ENCODE measurements around the gene HMCN2. TPM values are rescaled to one million over a fixed set of nuclear protein-coding genes. Genes with fewer than 3 reads are reported as not detected.

Gene HMCN2
- total RNA-seq, 1 donor from 2014 or later: not detected

DNA sequence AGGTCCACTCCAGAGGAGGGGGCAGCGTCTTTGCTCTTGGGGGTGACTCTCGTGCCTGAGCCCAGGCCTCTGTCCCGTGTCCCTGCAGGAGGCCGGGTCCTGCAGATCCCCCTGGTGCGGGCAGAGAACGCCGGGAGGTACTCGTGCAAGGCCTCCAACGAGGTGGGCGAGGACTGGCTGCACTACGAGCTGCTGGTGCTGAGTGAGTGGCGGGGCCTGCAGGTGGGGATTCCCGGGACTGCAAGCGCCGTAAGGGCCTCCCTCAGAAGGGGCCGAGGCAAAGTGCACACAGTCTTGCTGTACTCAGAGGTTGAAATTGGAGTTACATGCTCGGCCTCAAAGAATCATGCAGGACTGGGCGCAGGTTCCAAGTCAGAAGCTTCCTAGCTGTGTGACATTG is 116.5 kb downstream of the HMCN2 start:
- ChIA-PET POLR2A (no interaction called here), CTCF (no interaction called here)
- ATAC-seq (ENCODE audit: low read depth) (no peak), DNase-seq (no peak)
- no peaks in the 10 kb centered on the region for H3K9me3 Mint-ChIP-seq
- TF ChIP-seq CTCF (IDR thresholded peaks at IDR 0.05): no peak
- no peak overlapping the region for H3K4me3 Mint-ChIP-seq
- H3K27ac Mint-ChIP-seq: no peak overlapping the region
- no peaks in the 10 kb centered on the region for H3K36me3 Mint-ChIP-seq (ENCODE audit: low read depth)
- H3K4me1 Mint-ChIP-seq: no peaks in the 10 kb centered on the region
- peaks cover 5% of the 10 kb centered on the region for H3K27me3 Mint-ChIP-seq
- intact Hi-C loops (cut with micrococcal nuclease): no loop called here

DNA sequence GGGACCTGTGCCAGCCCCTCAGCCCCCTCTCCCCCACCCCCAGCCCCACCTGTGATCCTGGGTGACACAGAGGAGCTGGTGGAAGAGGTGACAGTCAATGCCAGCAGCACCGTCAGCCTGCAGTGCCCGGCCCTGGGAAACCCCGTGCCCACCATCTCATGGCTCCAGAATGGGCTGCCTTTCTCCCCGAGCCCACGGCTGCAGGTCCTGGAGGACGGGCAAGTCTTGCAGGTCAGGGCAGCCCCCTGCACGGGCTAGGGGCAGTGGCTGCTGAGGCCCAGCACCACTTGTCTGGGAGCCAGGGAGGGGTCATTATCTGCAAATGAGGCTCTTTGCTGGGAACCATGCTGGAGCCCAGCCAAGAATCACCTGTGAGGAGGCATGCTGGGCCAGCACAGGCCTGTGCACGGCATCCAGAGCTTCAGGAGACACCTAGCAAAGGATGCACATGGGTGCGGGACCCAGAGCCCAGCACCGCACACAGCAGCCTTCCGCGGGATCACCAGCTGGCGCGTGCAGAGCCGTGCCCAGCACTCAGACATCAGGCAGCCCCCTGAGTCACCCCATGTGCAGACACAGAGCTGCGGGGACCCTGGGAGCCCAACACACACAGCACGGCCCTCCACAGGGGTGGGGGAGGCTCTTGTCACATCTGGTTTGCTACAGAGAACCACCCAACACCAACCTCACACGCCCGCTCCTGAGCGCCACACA is 117.2 kb downstream of the HMCN2 start:
- ATAC-seq (ENCODE audit: low read depth) (no peak), DNase-seq (no peak)
- Mint-ChIP-seq H3K36me3 (ENCODE audit: low read depth) (no peaks in the 10 kb centered on the region), H3K27me3 (peaks cover 5% of the 10 kb centered on the region), H3K4me1 (no peaks in the 10 kb centered on the region), H3K4me3 (no peak overlapping the region), H3K27ac (no peak overlapping the region), H3K9me3 (no peaks in the 10 kb centered on the region)
- ChIA-PET POLR2A (no interaction called here), CTCF (no interaction called here)
- no peak for TF ChIP-seq CTCF (IDR thresholded peaks at IDR 0.05)
- intact Hi-C loops (cut with micrococcal nuclease): no loop called here

- ChIA-PET CTCF (no interaction called here), POLR2A (no interaction called here)
- no peaks in the 10 kb centered on the region for H3K4me1 Mint-ChIP-seq
- TF ChIP-seq CTCF (IDR thresholded peaks at IDR 0.05): no peak
- H3K27me3 Mint-ChIP-seq: peaks cover 4% of the 10 kb centered on the region
- no peak overlapping the region for H3K4me3 Mint-ChIP-seq
- intact Hi-C loops (cut with micrococcal nuclease): no loop called here
- no peak for DNase-seq
- H3K36me3 Mint-ChIP-seq (ENCODE audit: low read depth): no peaks in the 10 kb centered on the region
- no peaks in the 10 kb centered on the region for H3K9me3 Mint-ChIP-seq
- no peak overlapping the region for H3K27ac Mint-ChIP-seq
- no peak for ATAC-seq (ENCODE audit: low read depth)
These were observed 117.8 kb downstream of the HMCN2 start for GRCh38 chr9:130383350-130383715.

- no peak for TF ChIP-seq CTCF (IDR thresholded peaks at IDR 0.05)
- POLR2A ChIA-PET: no interaction called here
- intact Hi-C loops (cut with micrococcal nuclease): no loop called here
- Mint-ChIP-seq H3K27me3 (peaks cover 4% of the 10 kb centered on the region), H3K4me3 (no peak overlapping the region), H3K4me1 (no peaks in the 10 kb centered on the region), H3K27ac (no peak overlapping the region), H3K9me3 (no peaks in the 10 kb centered on the region), H3K36me3 (ENCODE audit: low read depth) (no peaks in the 10 kb centered on the region)
- CTCF ChIA-PET: interaction anchor here (0.6 kb wide), 1 partner anchor 83 kb away, joined by 3 read pairs; no protein-coding TSS in a partner anchor
- ATAC-seq (ENCODE audit: low read depth) (no peak), DNase-seq (no peak)
These were observed 118.6 kb downstream of the HMCN2 start for GRCh38 chr9:130383979-130384676.

GRCh38 chr9:130385257-130385656 is 119.7 kb downstream of the HMCN2 start:
- Mint-ChIP-seq H3K9me3 (no peaks in the 10 kb centered on the region), H3K27ac (no peak overlapping the region), H3K4me3 (no peak overlapping the region), H3K4me1 (no peaks in the 10 kb centered on the region), H3K36me3 (ENCODE audit: low read depth) (no peaks in the 10 kb centered on the region), H3K27me3 (peaks cover 4% of the 10 kb centered on the region)
- DNase-seq (no peak), ATAC-seq (ENCODE audit: low read depth) (no peak)
- POLR2A ChIA-PET: no interaction called here
- intact Hi-C loops (cut with micrococcal nuclease): no loop called here
- CTCF ChIA-PET: no interaction called here
- TF ChIP-seq CTCF (IDR thresholded peaks at IDR 0.05): no peak

Measured in activated B cell treated with CpG ODN at 0.5 μM for 24 hours (primary cell).